ENCODE measurements around the gene AHCY.

The AHCY gene

GRCh38 chr20:34311118-34312023 lies 8.2 kb upstream of the AHCY start:
- no peak for DNase-seq (ENCODE audit: low read depth, low spot score)
- TF ChIP-seq YY1 (IDR thresholded peaks at IDR 0.05; ENCODE audit: insufficient read depth, insufficient read length) (no peak), ZNF274 (IDR thresholded peaks at IDR 0.05; ENCODE audit: low read depth, low read length) (no peak), SUZ12 (IDR thresholded peaks at IDR 0.05; ENCODE audit: extremely low read depth, insufficient read depth, insufficient read length) (no peak)
- H3K9me3 ChIP-seq (ENCODE audit: insufficient read depth, low read length), result no peaks in the 10 kb centered on the region
- peak overlapping the region; percentile 22 for H3K4me3 ChIP-seq (ENCODE audit: insufficient read length, low read depth)
- peaks cover 6% of the 10 kb centered on the region for H3K4me1 ChIP-seq (ENCODE audit: insufficient read depth, insufficient read length)
- peaks cover 25% of the 10 kb centered on the region for H3K27me3 ChIP-seq (ENCODE audit: insufficient read depth, insufficient read length)
- no peaks in the 10 kb centered on the region for H3K36me3 ChIP-seq (ENCODE audit: insufficient read depth, insufficient read length, low read length)
- peak overlapping the region; percentile 44 for H3K9ac ChIP-seq (ENCODE audit: insufficient read length, low read depth)

DNA sequence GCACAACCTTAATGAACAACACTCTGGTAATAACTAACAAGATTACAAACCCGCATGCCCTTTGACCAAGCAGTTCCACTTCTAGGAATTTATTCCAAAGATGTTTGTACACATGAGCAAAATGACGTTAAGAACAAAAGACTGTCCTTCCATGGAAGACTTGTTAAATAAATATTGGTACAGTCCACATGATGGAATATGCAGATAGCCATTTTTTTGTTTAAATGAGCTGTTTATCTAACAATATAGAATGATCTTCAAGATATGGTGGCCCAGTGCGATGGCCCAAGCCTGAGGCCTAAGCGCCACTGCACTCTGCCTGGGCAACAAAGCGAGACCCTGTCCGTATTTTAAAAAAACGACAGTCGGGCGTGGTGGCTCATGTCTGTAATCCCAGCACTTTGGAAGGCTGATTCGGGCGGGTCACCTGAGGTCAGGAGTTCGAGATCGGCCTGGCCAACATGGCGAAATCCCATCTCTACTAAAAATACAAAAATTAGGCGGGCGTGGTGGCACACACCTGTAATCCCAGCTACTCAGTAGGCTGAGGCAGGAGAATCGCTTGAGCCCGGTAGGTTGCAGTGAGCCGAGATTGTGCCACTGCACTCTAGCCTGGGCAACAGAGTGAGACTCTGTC lies 7.4 kb upstream of the AHCY start:
- H3K4me1 ChIP-seq (ENCODE audit: insufficient read depth, insufficient read length), result peaks cover 6% of the 10 kb centered on the region
- DNase-seq (ENCODE audit: low read depth, low spot score), result no peak
- H3K27me3 ChIP-seq (ENCODE audit: insufficient read depth, insufficient read length), result peaks cover 25% of the 10 kb centered on the region
- H3K4me3 ChIP-seq (ENCODE audit: insufficient read length, low read depth), result peak overlapping the region; percentile 2
- no peak overlapping the region for H3K9ac ChIP-seq (ENCODE audit: insufficient read length, low read depth)
- no peaks in the 10 kb centered on the region for H3K36me3 ChIP-seq (ENCODE audit: insufficient read depth, insufficient read length, low read length)
- H3K9me3 ChIP-seq (ENCODE audit: insufficient read depth, low read length), result no peaks in the 10 kb centered on the region
- TF ChIP-seq SUZ12 (IDR thresholded peaks at IDR 0.05; ENCODE audit: extremely low read depth, insufficient read depth, insufficient read length) (no peak), YY1 (IDR thresholded peaks at IDR 0.05; ENCODE audit: insufficient read depth, insufficient read length) (no peak), ZNF274 (IDR thresholded peaks at IDR 0.05; ENCODE audit: low read depth, low read length) (no peak)

- Histone ChIP-seq H3K4me3 (ENCODE audit: insufficient read length, low read depth) (no peak overlapping the region), H3K9me3 (ENCODE audit: insufficient read depth, low read length) (no peaks in the 10 kb centered on the region), H3K9ac (ENCODE audit: insufficient read length, low read depth) (no peak overlapping the region), H3K36me3 (ENCODE audit: insufficient read depth, insufficient read length, low read length) (no peaks in the 10 kb centered on the region), H3K4me1 (ENCODE audit: insufficient read depth, insufficient read length) (peaks cover 6% of the 10 kb centered on the region), H3K27me3 (ENCODE audit: insufficient read depth, insufficient read length) (peaks cover 25% of the 10 kb centered on the region)
- DNase-seq (ENCODE audit: low read depth, low spot score), result no peak
- TF ChIP-seq ZNF274 (IDR thresholded peaks at IDR 0.05; ENCODE audit: low read depth, low read length) (no peak), SUZ12 (IDR thresholded peaks at IDR 0.05; ENCODE audit: extremely low read depth, insufficient read depth, insufficient read length) (no peak), YY1 (IDR thresholded peaks at IDR 0.05; ENCODE audit: insufficient read depth, insufficient read length) (no peak)
Observed at GRCh38 chr20:34309691-34310090, 6.5 kb upstream of the AHCY start.

GRCh38 chr20:34305333-34306230 lies 2.4 kb upstream of the AHCY start:
- H3K4me1 ChIP-seq (ENCODE audit: insufficient read depth, insufficient read length), result peaks cover 6% of the 10 kb centered on the region
- H3K4me3 ChIP-seq (ENCODE audit: insufficient read length, low read depth), result no peak overlapping the region
- H3K9me3 ChIP-seq (ENCODE audit: insufficient read depth, low read length), result no peaks in the 10 kb centered on the region
- peaks cover 16% of the 10 kb centered on the region for H3K36me3 ChIP-seq (ENCODE audit: insufficient read depth, insufficient read length, low read length)
- H3K27me3 ChIP-seq (ENCODE audit: insufficient read depth, insufficient read length), result peaks cover 9% of the 10 kb centered on the region
- no peak for TF ChIP-seq ZNF274 (IDR thresholded peaks at IDR 0.05; ENCODE audit: low read depth, low read length)
- H3K9ac ChIP-seq (ENCODE audit: insufficient read length, low read depth), result no peak overlapping the region
- DNase-seq (ENCODE audit: low read depth, low spot score), result no peak

DNA sequence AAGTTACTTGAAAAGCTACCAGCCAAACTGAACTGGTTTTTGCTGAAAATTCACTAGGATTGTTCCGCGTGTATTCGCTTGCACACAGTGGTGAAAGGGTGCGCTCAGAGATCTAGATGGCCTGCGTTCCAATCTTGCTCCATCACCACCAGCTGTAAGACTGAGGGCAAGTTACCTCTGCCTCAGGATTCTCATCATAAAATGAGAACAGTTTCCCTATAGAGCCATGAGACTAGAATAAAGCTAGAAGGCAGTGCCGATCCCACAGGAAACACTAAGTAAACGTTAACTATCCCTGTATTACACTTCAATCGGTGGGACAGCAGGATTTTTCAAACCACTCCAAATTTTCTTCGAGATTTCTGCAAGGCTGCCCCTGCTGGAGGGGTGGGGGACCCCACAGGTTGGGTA lies 838 bp downstream of the AHCY start:
- Histone ChIP-seq H3K27me3 (ENCODE audit: insufficient read depth, insufficient read length) (no peaks in the 10 kb centered on the region), H3K9ac (ENCODE audit: insufficient read length, low read depth) (peak overlapping the region; percentile 76), H3K36me3 (ENCODE audit: insufficient read depth, insufficient read length, low read length) (peaks cover 30% of the 10 kb centered on the region), H3K9me3 (ENCODE audit: insufficient read depth, low read length) (no peaks in the 10 kb centered on the region), H3K4me3 (ENCODE audit: insufficient read length, low read depth) (peak overlapping the region; percentile 79), H3K4me1 (ENCODE audit: insufficient read depth, insufficient read length) (peaks cover 10% of the 10 kb centered on the region)
- no peak for DNase-seq (ENCODE audit: low read depth, low spot score)
- TF ChIP-seq SUZ12 (IDR thresholded peaks at IDR 0.05; ENCODE audit: extremely low read depth, insufficient read depth, insufficient read length) (no peak), ZNF274 (IDR thresholded peaks at IDR 0.05; ENCODE audit: low read depth, low read length) (no peak), YY1 (IDR thresholded peaks at IDR 0.05; ENCODE audit: insufficient read depth, insufficient read length) (no peak)

GRCh38 chr20:34301587-34302311 lies 1.4 kb downstream of the AHCY start:
- no peaks in the 10 kb centered on the region for H3K9me3 ChIP-seq (ENCODE audit: insufficient read depth, low read length)
- TF ChIP-seq ZNF274 (IDR thresholded peaks at IDR 0.05; ENCODE audit: low read depth, low read length), result no peak
- TF ChIP-seq YY1 (IDR thresholded peaks at IDR 0.05; ENCODE audit: insufficient read depth, insufficient read length), result no peak
- H3K36me3 ChIP-seq (ENCODE audit: insufficient read depth, insufficient read length, low read length), result peaks cover 33% of the 10 kb centered on the region
- H3K27me3 ChIP-seq (ENCODE audit: insufficient read depth, insufficient read length), result no peaks in the 10 kb centered on the region
- H3K9ac ChIP-seq (ENCODE audit: insufficient read length, low read depth), result peak overlapping the region; percentile 76
- no peak for DNase-seq (ENCODE audit: low read depth, low spot score)
- peak overlapping the region; percentile 79 for H3K4me3 ChIP-seq (ENCODE audit: insufficient read length, low read depth)
- H3K4me1 ChIP-seq (ENCODE audit: insufficient read depth, insufficient read length), result peaks cover 10% of the 10 kb centered on the region

Data from NT2/D1 (cell line).